Adipocyte (in vitro differentiated cells): ENCODE measurements around the gene ZNF462.
A peak's percentile ranks its signal among the peaks of the same experiment; 100 is the strongest.
"Not testable (repeated sequence)": the region's sequence is repeated elsewhere in the genome, so short reads cannot be mapped to it uniquely, and the experiment has no call there.

Experiments used
- DNase-seq: peaks from one replicate; pipeline ENCODE4 v3.0.0-alpha.2; 2015; ENCODE audit warnings: low read depth
- H3K27me3 ChIP-seq: replicated peaks from 2 replicates; pipeline ENCODE4 v1.7.0; 2013; ENCODE audit warnings: mild to moderate bottlenecking, low read length, moderate library complexity; ENCODE audit not compliant: control insufficient read depth, insufficient read depth
- H3K36me3 ChIP-seq: 2 replicates; pipeline ENCODE4 v1.7.0; 2013; ENCODE audit warnings: low read length, mild to moderate bottlenecking, moderate library complexity; ENCODE audit not compliant: control insufficient read depth, insufficient read depth, severe bottlenecking
- H3K4me1 ChIP-seq: 2 replicates; pipeline ENCODE4 v1.7.0; 2013; ENCODE audit warnings: mild to moderate bottlenecking, low read length, moderate library complexity; ENCODE audit not compliant: control insufficient read depth, insufficient read depth
- H3K4me3 ChIP-seq: 2 replicates; pipeline ENCODE4 v1.7.0; 2013; ENCODE audit warnings: mild to moderate bottlenecking, low read length, moderate library complexity
- H3K9ac ChIP-seq: 2 replicates; pipeline ENCODE4 v1.7.0; 2013; ENCODE audit warnings: mild to moderate bottlenecking, low read length, moderate library complexity
- H3K9me3 ChIP-seq: 2 replicates; pipeline ENCODE4 v1.7.0; 2013; ENCODE audit warnings: mild to moderate bottlenecking, low read length, moderate library complexity; ENCODE audit not compliant: control insufficient read depth

The ZNF462 gene

GRCh38 chr9:106892632-106893031 is 29.7 kb downstream of the ZNF462 start:
- DNase-seq: peak; percentile 95
- no peak overlapping the region for H3K9ac ChIP-seq

DNA sequence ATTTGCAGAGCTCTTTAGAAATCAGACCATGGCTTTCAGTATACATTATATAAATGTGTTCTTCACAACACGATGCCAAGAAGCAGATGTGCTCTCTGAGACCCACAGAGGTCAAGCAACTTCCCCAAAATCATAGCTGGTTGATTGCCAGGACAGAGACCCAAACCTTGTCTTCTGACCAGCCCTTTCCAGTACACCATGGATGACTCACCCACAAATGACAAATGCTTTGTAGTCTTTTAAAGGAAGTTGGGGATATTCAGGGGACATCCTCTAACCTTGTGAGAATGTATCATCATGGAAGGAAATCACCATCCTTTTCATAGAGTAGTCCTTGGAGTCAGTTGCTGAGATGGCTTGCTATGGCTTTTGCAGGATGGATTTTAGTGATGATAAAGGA is 30.1 kb downstream of the ZNF462 start:
- no peaks in the 10 kb centered on the region for H3K9me3 ChIP-seq
- H3K4me1 ChIP-seq: peaks cover 52% of the 10 kb centered on the region
- no peaks in the 10 kb centered on the region for H3K36me3 ChIP-seq
- H3K4me3 ChIP-seq: peak overlapping the region; percentile 18
- peak; percentile 53 for DNase-seq
- H3K27me3 ChIP-seq: no peaks in the 10 kb centered on the region
- H3K9ac ChIP-seq: no peak overlapping the region

More at GRCh38 chr9:106892632-106893031, 29.7 kb downstream of the ZNF462 start:
- Histone ChIP-seq H3K4me1 (peaks cover 47% of the 10 kb centered on the region), H3K36me3 (no peaks in the 10 kb centered on the region), H3K4me3 (peak overlapping the region; percentile 18), H3K9me3 (no peaks in the 10 kb centered on the region), H3K27me3 (no peaks in the 10 kb centered on the region)

DNA sequence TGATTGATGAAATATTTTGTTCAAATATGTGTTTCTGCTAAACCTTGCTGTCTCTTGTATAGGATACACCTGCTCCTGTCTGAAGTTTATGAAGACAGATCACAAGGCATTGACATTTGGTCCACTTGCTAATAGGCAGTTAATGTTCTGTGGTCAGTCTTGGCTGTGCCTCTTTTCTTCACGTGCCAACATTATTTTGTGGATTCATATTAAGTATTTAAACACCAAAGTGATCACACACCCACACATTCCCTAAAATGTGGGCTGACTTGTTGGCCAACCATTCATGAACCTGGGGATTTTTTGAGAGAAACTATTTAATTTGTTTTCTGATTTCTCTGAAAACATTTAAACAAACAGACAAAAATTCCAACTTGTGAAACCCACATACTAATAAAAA is 33.7 kb downstream of the ZNF462 start:
- Histone ChIP-seq H3K9me3 (no peaks in the 10 kb centered on the region), H3K36me3 (no peaks in the 10 kb centered on the region), H3K4me1 (peaks cover 44% of the 10 kb centered on the region), H3K4me3 (no peak overlapping the region), H3K27me3 (no peaks in the 10 kb centered on the region), H3K9ac (no peak overlapping the region)
- no peak for DNase-seq

GRCh38 chr9:106897236-106897635 is 34.3 kb downstream of the ZNF462 start:
- Histone ChIP-seq H3K4me1 (peaks cover 39% of the 10 kb centered on the region), H3K4me3 (peak overlapping the region; percentile 28), H3K27me3 (no peaks in the 10 kb centered on the region), H3K36me3 (no peaks in the 10 kb centered on the region), H3K9me3 (no peaks in the 10 kb centered on the region), H3K9ac (peak overlapping the region; percentile 12)
- peak; percentile 31 for DNase-seq

DNA sequence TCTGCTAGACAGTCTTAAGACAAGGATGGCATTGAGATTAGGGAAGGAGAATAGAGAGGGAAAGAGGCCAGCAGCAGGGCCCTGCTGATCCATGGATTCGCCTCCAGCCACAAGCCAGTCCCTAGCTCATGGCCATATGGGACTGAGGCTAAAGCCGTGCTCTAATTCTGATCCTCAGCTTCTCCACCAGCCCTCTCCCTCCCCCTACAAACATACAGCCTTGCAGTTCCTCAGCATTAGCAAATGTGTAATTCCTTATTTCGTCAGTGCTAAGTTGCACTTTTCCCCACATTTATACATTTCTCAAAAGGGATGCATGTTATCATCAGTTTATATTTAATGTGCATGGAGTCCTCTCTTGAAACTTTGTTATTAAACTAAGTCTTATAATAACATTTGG is 34.8 kb downstream of the ZNF462 start:
- Histone ChIP-seq H3K4me3 (peak overlapping the region; percentile 28), H3K9me3 (no peaks in the 10 kb centered on the region), H3K27me3 (no peaks in the 10 kb centered on the region), H3K36me3 (no peaks in the 10 kb centered on the region), H3K9ac (peak overlapping the region; percentile 12), H3K4me1 (peaks cover 34% of the 10 kb centered on the region)
- no peak for DNase-seq

DNA sequence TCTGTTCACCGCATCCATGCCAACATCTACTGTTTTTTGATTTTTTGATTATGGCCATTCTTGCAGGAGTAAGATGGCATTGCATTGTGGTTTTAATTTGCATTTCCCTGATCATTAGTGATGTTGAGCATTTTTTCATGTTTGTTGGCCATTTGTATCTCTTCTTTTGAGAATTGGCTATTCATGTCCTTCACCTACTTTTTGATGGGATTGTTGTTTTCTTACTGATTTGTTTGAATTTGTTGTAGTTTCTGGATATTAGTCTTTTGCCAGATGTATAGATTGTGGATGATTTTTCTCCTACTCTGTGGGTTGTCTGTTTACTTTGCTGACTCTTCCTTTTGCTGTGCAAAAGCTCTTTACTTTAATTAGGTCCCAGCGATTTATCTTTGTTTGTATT is 37.6 kb downstream of the ZNF462 start:
- not testable (repeated sequence) for H3K9ac ChIP-seq, H3K4me3 ChIP-seq, H3K9me3 ChIP-seq, DNase-seq, H3K27me3 ChIP-seq, H3K36me3 ChIP-seq
- H3K4me1 ChIP-seq: peaks cover 23% of the 10 kb centered on the region

- no peak for DNase-seq
- no peak overlapping the region for H3K9ac ChIP-seq
- no peak overlapping the region for H3K4me3 ChIP-seq
- no peaks in the 10 kb centered on the region for H3K36me3 ChIP-seq
- no peaks in the 10 kb centered on the region for H3K4me1 ChIP-seq
- peaks cover 5% of the 10 kb centered on the region for H3K9me3 ChIP-seq
- H3K27me3 ChIP-seq: no peaks in the 10 kb centered on the region
Measured at GRCh38 chr9:106906129-106906528, 43.2 kb downstream of the ZNF462 start.

DNA sequence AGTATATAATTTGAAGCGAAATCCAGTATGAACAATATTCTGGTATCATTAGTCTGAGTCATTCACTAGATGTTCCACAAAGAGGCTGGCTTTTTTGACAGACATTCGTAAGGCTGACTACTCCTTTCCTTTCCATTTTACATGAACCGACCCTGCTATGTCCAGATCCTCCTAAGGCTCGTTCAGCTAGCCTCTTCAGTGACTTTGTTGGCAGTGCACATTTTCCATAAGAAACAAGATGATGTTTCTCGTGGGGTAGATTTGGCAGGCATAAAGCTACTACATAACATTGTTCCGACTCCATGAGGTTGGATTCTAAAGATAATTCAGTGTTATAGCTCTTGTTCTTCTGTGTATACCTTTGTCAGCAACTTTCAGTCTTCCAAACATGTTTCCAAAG is 49.0 kb downstream of the ZNF462 start:
- Histone ChIP-seq H3K27me3 (no peaks in the 10 kb centered on the region), H3K4me1 (peaks cover 5% of the 10 kb centered on the region), H3K9ac (no peak overlapping the region), H3K9me3 (no peaks in the 10 kb centered on the region), H3K36me3 (no peaks in the 10 kb centered on the region), H3K4me3 (no peak overlapping the region)
- DNase-seq: no peak

DNA sequence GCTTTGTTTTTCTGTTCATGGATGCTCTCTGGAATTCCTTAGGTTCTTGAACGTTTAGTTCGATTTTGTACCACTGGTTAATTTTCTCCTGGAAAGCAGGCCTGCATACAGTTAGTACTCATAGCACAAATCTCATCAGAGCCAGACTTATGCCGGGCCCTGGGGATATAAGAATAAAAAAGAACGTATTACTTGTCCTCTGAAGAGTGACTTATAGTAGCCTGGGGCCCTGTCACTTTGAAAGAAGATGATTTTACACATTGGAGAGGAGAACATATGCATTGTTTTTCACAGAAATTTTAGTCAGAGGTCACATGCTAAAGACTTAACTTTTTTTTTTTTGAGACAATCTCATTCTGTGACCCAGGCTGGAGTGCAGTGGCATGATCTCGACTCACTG is 50.3 kb downstream of the ZNF462 start:
- no peak for DNase-seq
- Histone ChIP-seq H3K27me3 (no peaks in the 10 kb centered on the region), H3K4me3 (no peak overlapping the region), H3K4me1 (peaks cover 10% of the 10 kb centered on the region), H3K9me3 (no peaks in the 10 kb centered on the region), H3K36me3 (no peaks in the 10 kb centered on the region), H3K9ac (no peak overlapping the region)

DNA sequence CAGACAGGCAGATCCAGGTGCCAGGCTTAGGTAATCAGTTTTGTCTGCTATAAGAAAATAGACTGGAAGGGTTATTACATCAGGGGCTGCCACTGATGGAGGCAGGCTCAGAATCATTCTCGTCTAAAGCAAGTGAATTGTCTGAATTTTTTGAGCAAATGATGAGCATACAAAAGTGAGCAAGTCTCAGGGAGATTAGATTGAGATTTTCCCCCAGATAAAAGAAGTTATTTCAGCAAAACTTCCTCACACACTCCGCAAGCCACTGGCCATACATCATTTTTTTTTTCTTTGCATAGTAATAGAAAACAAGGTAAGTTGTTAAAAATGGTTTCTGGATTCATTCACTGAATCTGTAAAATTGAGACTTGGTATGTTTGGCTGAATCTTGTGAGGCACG is 52.9 kb downstream of the ZNF462 start:
- no peaks in the 10 kb centered on the region for H3K27me3 ChIP-seq
- no peak overlapping the region for H3K4me3 ChIP-seq
- H3K36me3 ChIP-seq: no peaks in the 10 kb centered on the region
- DNase-seq: no peak
- H3K9me3 ChIP-seq: no peaks in the 10 kb centered on the region
- H3K4me1 ChIP-seq: peaks cover 20% of the 10 kb centered on the region
- H3K9ac ChIP-seq: no peak overlapping the region

GRCh38 chr9:106916466-106917235 is 53.7 kb downstream of the ZNF462 start:
- Histone ChIP-seq H3K36me3 (no peaks in the 10 kb centered on the region), H3K4me1 (peaks cover 28% of the 10 kb centered on the region), H3K9ac (no peak overlapping the region), H3K27me3 (no peaks in the 10 kb centered on the region), H3K9me3 (no peaks in the 10 kb centered on the region), H3K4me3 (no peak overlapping the region)
- peak; percentile 53 for DNase-seq
